Body of pancreas (tissue), 4 donors: ENCODE measurements around the gene RPA1.

Experiments used
- CTCF ChIP-seq, 7 experiments: fragments of 450-650 bp in 4 of 7; fragments of 200-600 bp in 3 of 7; sonication (generic) in 3 of 7; IDR thresholded peaks; one replicate each; pipeline ENCODE4 v1.5.1; 2016 to 2019; ENCODE audit warnings: antibody characterized with exemption in 7 of 7
- POLR2A ChIP-seq, 3 donors: fragments of 450-650 bp; IDR thresholded peaks; one replicate each; pipeline ENCODE4 v1.6.1; 2016; ENCODE audit warnings: antibody characterized with exemption in 3 of 3, mild to moderate bottlenecking in 2 of 3

- TF ChIP-seq CTCF (IDR thresholded peaks at IDR 0.05) (no peak), POLR2A (IDR thresholded peaks at IDR 0.05) (no peak)
Measured at GRCh38 chr17:1807890-1808289, 21.9 kb upstream of the RPA1 start.
